ENCODE results near the gene MARCHF3. TPM values are rescaled to one million over a fixed set of nuclear protein-coding genes. Genes with fewer than 3 reads are reported as not detected.

Gene MARCHF3
- total RNA-seq, 3 donors from 2014 or later: 22.5 to 52.8 (median 34.5) TPM

DNA sequence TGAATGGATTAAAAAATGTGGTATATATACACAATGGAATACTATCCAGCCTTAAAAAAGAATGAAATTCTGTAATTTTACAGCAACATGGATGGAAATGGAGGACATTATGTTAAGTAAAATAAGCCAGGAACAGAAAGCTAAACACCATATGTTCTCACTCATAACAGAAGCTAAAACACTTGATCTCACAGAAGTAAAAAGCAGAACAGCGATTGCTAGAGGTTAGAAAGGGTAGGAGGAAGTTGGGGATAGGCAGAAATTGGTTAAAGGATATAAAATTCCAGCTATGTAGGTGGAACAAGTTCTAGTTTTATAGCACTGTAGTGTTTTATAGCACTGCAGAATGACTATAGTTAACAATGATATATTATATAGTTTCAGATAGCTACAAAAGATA is 15.8 kb downstream of the MARCHF3 start:
- Histone ChIP-seq H3K9me3 (no peaks in the 10 kb centered on the region), H3K4me3 (no peak overlapping the region), H3K36me3 (ENCODE audit: low read depth) (no peaks in the 10 kb centered on the region), H3K4me1 (ENCODE audit: low read depth) (peaks cover 18% of the 10 kb centered on the region)
- TF ChIP-seq, protein P1, sequence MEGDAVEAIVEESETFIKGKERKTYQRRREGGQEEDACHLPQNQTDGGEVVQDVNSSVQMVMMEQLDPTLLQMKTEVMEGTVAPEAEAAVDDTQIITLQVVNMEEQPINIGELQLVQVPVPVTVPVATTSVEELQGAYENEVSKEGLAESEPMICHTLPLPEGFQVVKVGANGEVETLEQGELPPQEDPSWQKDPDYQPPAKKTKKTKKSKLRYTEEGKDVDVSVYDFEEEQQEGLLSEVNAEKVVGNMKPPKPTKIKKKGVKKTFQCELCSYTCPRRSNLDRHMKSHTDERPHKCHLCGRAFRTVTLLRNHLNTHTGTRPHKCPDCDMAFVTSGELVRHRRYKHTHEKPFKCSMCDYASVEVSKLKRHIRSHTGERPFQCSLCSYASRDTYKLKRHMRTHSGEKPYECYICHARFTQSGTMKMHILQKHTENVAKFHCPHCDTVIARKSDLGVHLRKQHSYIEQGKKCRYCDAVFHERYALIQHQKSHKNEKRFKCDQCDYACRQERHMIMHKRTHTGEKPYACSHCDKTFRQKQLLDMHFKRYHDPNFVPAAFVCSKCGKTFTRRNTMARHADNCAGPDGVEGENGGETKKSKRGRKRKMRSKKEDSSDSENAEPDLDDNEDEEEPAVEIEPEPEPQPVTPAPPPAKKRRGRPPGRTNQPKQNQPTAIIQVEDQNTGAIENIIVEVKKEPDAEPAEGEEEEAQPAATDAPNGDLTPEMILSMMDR (IDR thresholded peaks at IDR 0.05): no peak
- intact Hi-C loops (cut with DNase I, micrococcal nuclease): no loop called here
- ATAC-seq (peak; percentile 95), DNase-seq (no peak)

DNA sequence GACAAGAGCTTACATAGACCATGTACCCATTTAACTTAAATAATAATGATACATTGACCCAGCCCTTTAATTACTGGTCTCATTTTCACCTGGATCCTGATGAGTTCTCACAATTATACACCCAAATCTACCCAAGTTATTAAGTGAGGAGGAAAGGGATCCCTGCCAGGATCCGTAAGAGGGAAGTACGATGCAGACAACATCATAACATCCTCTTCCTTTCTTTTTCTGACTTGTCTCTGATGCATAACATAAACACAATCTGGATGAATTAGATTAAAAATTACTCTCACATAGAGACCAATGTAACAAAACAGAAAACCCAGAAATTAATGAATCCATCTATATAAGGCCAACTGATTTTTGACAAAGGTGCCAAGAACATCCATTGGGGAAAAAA is 17.0 kb downstream of the MARCHF3 start:
- ATAC-seq (no peak), DNase-seq (no peak)
- intact Hi-C loops (cut with DNase I, micrococcal nuclease): no loop called here
- Histone ChIP-seq H3K4me1 (ENCODE audit: low read depth) (peaks cover 18% of the 10 kb centered on the region), H3K4me3 (no peak overlapping the region), H3K9me3 (no peaks in the 10 kb centered on the region), H3K36me3 (ENCODE audit: low read depth) (no peaks in the 10 kb centered on the region)
- TF ChIP-seq, protein P1 (IDR thresholded peaks at IDR 0.05): no peak

DNA sequence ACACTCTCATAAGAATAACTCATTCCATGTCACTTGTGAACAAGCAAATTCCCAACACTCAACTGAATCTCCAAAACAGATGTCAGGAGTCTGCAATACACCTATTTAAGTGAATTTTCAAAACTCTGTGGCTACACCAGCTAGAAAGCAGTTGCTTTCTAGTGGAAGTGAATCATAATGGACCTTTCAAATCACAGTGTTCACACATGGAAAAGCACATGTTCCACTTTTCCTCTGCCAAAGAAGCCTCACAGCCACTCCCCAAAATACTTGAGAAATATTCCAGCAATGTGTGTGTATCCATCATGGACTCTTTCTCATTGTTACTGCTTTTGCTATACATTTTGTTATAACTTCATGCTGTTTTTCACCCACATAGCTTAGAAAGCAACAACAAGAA is 17.4 kb downstream of the MARCHF3 start:
- Histone ChIP-seq H3K4me1 (ENCODE audit: low read depth) (peaks cover 18% of the 10 kb centered on the region), H3K9me3 (no peaks in the 10 kb centered on the region), H3K36me3 (ENCODE audit: low read depth) (no peaks in the 10 kb centered on the region), H3K4me3 (no peak overlapping the region)
- no peak for DNase-seq
- intact Hi-C loops (cut with DNase I, micrococcal nuclease): no loop called here
- no peak for ATAC-seq
- TF ChIP-seq, protein P1 (IDR thresholded peaks at IDR 0.05): no peak

DNA sequence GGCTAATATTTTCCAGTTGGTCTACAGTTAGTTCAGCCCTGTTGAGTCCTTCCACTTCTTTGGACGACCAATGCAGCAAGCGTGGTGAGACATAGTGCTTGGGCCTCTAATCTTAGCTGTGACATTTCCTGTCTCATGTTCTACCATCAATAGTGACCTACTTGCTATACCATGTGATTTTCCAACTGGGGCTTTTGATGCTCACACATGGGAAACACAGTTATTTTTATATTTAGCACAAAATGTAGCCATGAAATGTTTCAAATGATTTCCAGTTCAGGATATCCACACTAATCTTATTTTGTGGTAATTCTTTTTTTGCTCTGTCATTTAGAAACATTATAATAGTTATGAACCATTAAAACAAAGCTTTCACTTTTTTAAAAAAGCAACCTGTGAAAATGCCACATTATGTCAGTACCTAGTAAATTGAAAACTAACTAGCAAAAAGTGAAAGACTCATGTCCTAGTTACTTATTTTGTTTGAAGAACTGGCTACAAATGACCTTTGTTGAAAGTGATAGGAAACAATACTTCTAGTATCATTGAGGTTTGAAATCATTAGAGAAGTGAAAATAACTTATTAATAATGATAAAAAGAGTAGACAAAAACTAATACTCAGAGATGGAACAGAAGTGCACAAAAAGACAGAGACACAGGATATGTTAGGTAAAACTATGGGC is 18.3 kb downstream of the MARCHF3 start:
- DNase-seq (no peak), ATAC-seq (no peak)
- Histone ChIP-seq H3K4me1 (ENCODE audit: low read depth) (peaks cover 18% of the 10 kb centered on the region), H3K9me3 (no peaks in the 10 kb centered on the region), H3K4me3 (no peak overlapping the region), H3K36me3 (ENCODE audit: low read depth) (no peaks in the 10 kb centered on the region)
- TF ChIP-seq, protein P1 (IDR thresholded peaks at IDR 0.05): no peak
- intact Hi-C loops (cut with DNase I, micrococcal nuclease): no loop called here

DNA sequence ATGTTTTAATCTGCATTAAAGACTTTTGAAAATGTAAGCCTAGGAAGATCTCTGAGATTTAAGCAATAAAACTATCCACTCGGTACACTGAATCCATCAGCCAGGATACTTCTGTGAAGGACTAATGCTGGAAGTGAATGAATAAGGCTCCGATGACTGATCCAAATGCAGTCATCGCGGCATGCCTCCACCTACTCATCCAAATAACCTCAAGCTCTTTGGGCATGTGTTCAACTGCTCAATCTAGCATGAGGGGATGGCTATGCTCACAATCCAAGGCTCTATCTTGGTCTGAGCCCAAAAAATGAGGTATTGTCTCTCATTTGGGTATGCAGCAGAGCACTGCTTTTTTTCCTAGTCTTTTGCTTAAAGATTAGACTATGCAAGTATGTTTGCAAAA is 19.2 kb downstream of the MARCHF3 start:
- DNase-seq (no peak), ATAC-seq (no peak)
- intact Hi-C loops (cut with DNase I, micrococcal nuclease): no loop called here
- peaks cover 23% of the 10 kb centered on the region for H3K4me1 ChIP-seq (ENCODE audit: low read depth)
- no peaks in the 10 kb centered on the region for H3K36me3 ChIP-seq (ENCODE audit: low read depth)
- TF ChIP-seq, protein P1 (IDR thresholded peaks at IDR 0.05): no peak
- H3K4me3 ChIP-seq: no peak overlapping the region
- no peaks in the 10 kb centered on the region for H3K9me3 ChIP-seq

DNA sequence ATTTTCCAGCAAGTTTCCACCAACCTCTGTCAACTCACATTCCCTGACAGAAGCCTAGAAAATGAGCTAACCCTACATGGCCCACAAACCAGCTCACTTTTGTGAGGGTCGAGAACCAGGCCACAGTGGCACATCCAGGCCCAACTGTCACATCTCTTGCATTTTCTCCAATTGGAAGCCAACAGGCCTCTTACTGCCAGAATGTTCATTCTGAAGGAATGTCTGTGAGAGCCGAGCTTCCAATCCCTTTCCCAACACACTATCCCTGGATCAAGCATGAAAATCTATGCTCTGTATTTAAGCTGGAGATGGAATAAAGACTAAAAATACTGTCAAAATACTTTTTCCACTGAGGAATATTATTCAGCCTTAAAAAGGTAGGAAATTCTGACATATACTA is 20.0 kb downstream of the MARCHF3 start:
- Histone ChIP-seq H3K9me3 (no peaks in the 10 kb centered on the region), H3K4me3 (no peak overlapping the region), H3K36me3 (ENCODE audit: low read depth) (no peaks in the 10 kb centered on the region), H3K4me1 (ENCODE audit: low read depth) (peaks cover 21% of the 10 kb centered on the region)
- TF ChIP-seq, protein P1 (IDR thresholded peaks at IDR 0.05): no peak
- intact Hi-C loops (cut with DNase I, micrococcal nuclease): no loop called here
- DNase-seq: no peak
- ATAC-seq: no peak
